A549 (cell line): ENCODE results near the gene DLX4. TPM values are rescaled to one million over a fixed set of nuclear protein-coding genes. Genes with fewer than 3 reads are reported as not detected.
A peak's percentile ranks its signal among the peaks of the same experiment; 100 is the strongest.

Source experiments
- ATAC-seq, 2 experiments: fragments of 200-7000 bp in 1 of 2; fragments of >200 bp in 1 of 2; cut with Nextera tagmentation in 1 of 2; cut with Tn5 transposase in 1 of 2; 3 replicates each; pipeline versions ENCODE4 v1.8.0 to v1.9.1; 2018 to 2020; ENCODE audit warnings: mild to moderate bottlenecking in 1 of 2, moderate library complexity in 1 of 2
- CTCF ChIA-PET: fragments of 300-600 bp; sonication (Branson Sonifier 250); formaldehyde crosslinking; extraction: SDS; loops from one replicate; lab custom pipeline; 2021; ENCODE audit warnings: antibody characterized with exemption, inconsistent platforms; lab: Yijun Ruan, JAX
- POLR2A ChIA-PET: fragments of 350-600 bp; formaldehyde crosslinking; extraction: SDS; loops from one replicate; lab custom pipeline; 2021; ENCODE audit warnings: antibody characterized with exemption, inconsistent platforms; lab: Yijun Ruan, JAX
- DNase-seq, 2 experiments: peaks; one replicate each; pipeline versions ENCODE4 v3.0.0 to v3.0.0-alpha.2; 2011 to 2016; ENCODE audit warnings: low read depth in 1 of 2, low spot score in 1 of 2
- FAIRE-seq: peaks from 2 replicates; lab custom pipeline; 2011; peaks lifted over from hg19 to GRCh38; lab: Jason Lieb, UNC
- H3K27ac ChIP-seq, 2 experiments: fragments of >200 bp; sonication (Bioruptor Twin); formaldehyde crosslinking; 3 replicates each; pipeline ENCODE4 v1.5.1; 2016 to 2017
- H3K4me1 ChIP-seq: fragments of >200 bp; sonication (Bioruptor Twin); formaldehyde crosslinking; 3 replicates; pipeline ENCODE4 v1.6.1; 2016
- H3K4me2 ChIP-seq: fragments of >200 bp; sonication (Bioruptor Twin); formaldehyde crosslinking; 3 replicates; pipeline ENCODE4 v1.6.1; 2016
- H3K4me3 ChIP-seq: fragments of >200 bp; sonication (Bioruptor Twin); formaldehyde crosslinking; 3 replicates; pipeline ENCODE4 v1.5.1; 2016
- H3K9me3 ChIP-seq: fragments of >200 bp; sonication (Bioruptor Twin); formaldehyde crosslinking; 3 replicates; pipeline ENCODE4 v1.6.1; 2016
- CBX2 ChIP-seq: fragments of 200-600 bp; sonication (generic); IDR thresholded peaks from 2 replicates; pipeline ENCODE4 v1.6.1; 2016; ENCODE audit warnings: low read depth, mild to moderate bottlenecking, borderline replicate concordance
- CBX8 ChIP-seq: fragments of 200-600 bp; sonication (generic); IDR thresholded peaks from 2 replicates; pipeline ENCODE4 v1.6.1; 2016
- EHF ChIP-seq: fragments of 250-450 bp; sonication (Bioruptor Pico); IDR thresholded peaks from 2 replicates; pipeline ENCODE4 v1.5.0; 2020; ENCODE audit warnings: mild to moderate bottlenecking
- EP300 ChIP-seq, 2 experiments: fragments of >200 bp; sonication (Bioruptor Twin); formaldehyde crosslinking; IDR thresholded peaks; 2 replicates in 1 of 2; 3 replicates in 1 of 2; pipeline ENCODE4 v1.6.1; 2016 to 2017
- ESRRA ChIP-seq: fragments of 150-350 bp; IDR thresholded peaks from 2 replicates; pipeline ENCODE4 v1.6.1; 2014; ENCODE audit warnings: mild to moderate bottlenecking, low read length, borderline replicate concordance
- FOSB ChIP-seq: fragments of 250-450 bp; sonication (Bioruptor Pico); IDR thresholded peaks from 2 replicates; pipeline ENCODE4 v1.5.0; 2020; ENCODE audit warnings: mild to moderate bottlenecking, moderate library complexity
- FOXS1 ChIP-seq: fragments of 250-450 bp; sonication (Bioruptor Pico); IDR thresholded peaks from 2 replicates; pipeline ENCODE4 v1.5.0; 2020; ENCODE audit warnings: mild to moderate bottlenecking, moderate library complexity
- GATA3 ChIP-seq: IDR thresholded peaks from 2 replicates; pipeline ENCODE4 v1.6.1; 2012; ENCODE audit warnings: borderline replicate concordance
- HEYL ChIP-seq: fragments of 250-450 bp; sonication (Bioruptor Pico); IDR thresholded peaks from 2 replicates; pipeline ENCODE4 v1.8.0; 2021; ENCODE audit warnings: mild to moderate bottlenecking, moderate library complexity
- HOXA7 ChIP-seq: fragments of 250-450 bp; sonication (Bioruptor Pico); IDR thresholded peaks from 2 replicates; pipeline ENCODE4 v1.5.0; 2020; ENCODE audit warnings: mild to moderate bottlenecking, moderate library complexity
- HOXB5 ChIP-seq: fragments of 250-450 bp; sonication (Bioruptor Pico); IDR thresholded peaks from 2 replicates; pipeline ENCODE4 v1.5.0; 2020; ENCODE audit warnings: mild to moderate bottlenecking, moderate library complexity
- JUNB ChIP-seq: fragments of >200 bp; sonication (Bioruptor Twin); formaldehyde crosslinking; IDR thresholded peaks from 2 replicates; pipeline ENCODE4 v1.6.1; 2016
- KDM1A ChIP-seq: fragments of 200-600 bp; sonication (generic); IDR thresholded peaks from 2 replicates; pipeline ENCODE4 v1.6.1; 2016; ENCODE audit warnings: low read depth, mild to moderate bottlenecking
- MAFK ChIP-seq: fragments of 450-650 bp; IDR thresholded peaks from 2 replicates; pipeline ENCODE4 v1.6.1; 2014; ENCODE audit not compliant: partially characterized antibody
- MAZ ChIP-seq: fragments of 150-350 bp; IDR thresholded peaks from 2 replicates; pipeline ENCODE4 v1.6.1; 2014; ENCODE audit warnings: antibody characterized with exemption, low read depth, low read length, borderline replicate concordance
- MYC ChIP-seq: IDR thresholded peaks from 2 replicates; pipeline ENCODE4 v1.6.1; 2012; ENCODE audit warnings: mild to moderate bottlenecking, inconsistent platforms, low read length, improper control_type of control experiment, borderline replicate concordance
- NFE2L2 ChIP-seq: fragments of 150-350 bp; conservative IDR thresholded peaks from 2 replicates; pipeline ENCODE4 v1.6.1; 2014; ENCODE audit warnings: low read length
- NPAS2 ChIP-seq: fragments of 250-450 bp; sonication (Bioruptor Pico); IDR thresholded peaks from 2 replicates; pipeline ENCODE4 v1.8.0; 2022; ENCODE audit warnings: mild to moderate bottlenecking, moderate library complexity, borderline replicate concordance
- NR3C1 ChIP-seq: fragments of >200 bp; sonication (Bioruptor Twin); formaldehyde crosslinking; IDR thresholded peaks from 3 replicates; pipeline ENCODE4 v1.6.1; 2017
- POLR2A ChIP-seq: IDR thresholded peaks from 2 replicates; pipeline ENCODE4 v1.6.1; 2012; ENCODE audit warnings: mild to moderate bottlenecking, low read length
- RAD21 ChIP-seq, 2 experiments: fragments of >200 bp in 1 of 2; sonication (Bioruptor Twin) in 1 of 2; formaldehyde crosslinking in 1 of 2; IDR thresholded peaks in 1 of 2; conservative IDR thresholded peaks in 1 of 2; 2 replicates in 1 of 2; 3 replicates in 1 of 2; pipeline ENCODE4 v1.6.1; 2012 to 2018; ENCODE audit warnings: inconsistent platforms in 1 of 2
- RCOR1 ChIP-seq: fragments of 150-350 bp; IDR thresholded peaks from 2 replicates; pipeline ENCODE4 v1.6.1; 2014; ENCODE audit warnings: antibody characterized with exemption, low read length, low read depth
- RFX5 ChIP-seq: fragments of 450-650 bp; IDR thresholded peaks from 2 replicates; pipeline ENCODE4 v1.7.1; 2014; ENCODE audit warnings: antibody characterized with exemption, mild to moderate bottlenecking, moderate library complexity
- RNF2 ChIP-seq: fragments of 200-600 bp; sonication (generic); IDR thresholded peaks from 2 replicates; pipeline ENCODE4 v1.6.1; 2016; ENCODE audit warnings: low read depth, mild to moderate bottlenecking, antibody characterized with exemption, moderate library complexity, borderline replicate concordance
- TFCP2L1 ChIP-seq: fragments of 250-450 bp; sonication (Bioruptor Pico); IDR thresholded peaks from 2 replicates; pipeline ENCODE4 v1.5.0; 2021; ENCODE audit warnings: mild to moderate bottlenecking
- TP53 ChIP-seq: fragments of 250-450 bp; sonication (Bioruptor Pico); IDR thresholded peaks from 2 replicates; pipeline ENCODE4 v1.5.0; 2021; ENCODE audit warnings: mild to moderate bottlenecking, moderate library complexity
- ZC3H11A ChIP-seq: fragments of 450-650 bp; IDR thresholded peaks from 2 replicates; pipeline ENCODE4 v1.6.1; 2014; ENCODE audit warnings: antibody characterized with exemption, mild to moderate bottlenecking
- ZFP36 ChIP-seq: fragments of 450-650 bp; IDR thresholded peaks from 2 replicates; pipeline ENCODE4 v1.6.1; 2014; ENCODE audit warnings: borderline replicate concordance; ENCODE audit not compliant: partially characterized antibody
- ZSCAN20 ChIP-seq: fragments of 250-450 bp; sonication (Bioruptor Pico); IDR thresholded peaks from 2 replicates; pipeline ENCODE4 v1.8.0; 2022; ENCODE audit warnings: mild to moderate bottlenecking, moderate library complexity
- WGBS: methylation state at CpG from one replicate; pipeline ENCODE4 v1.1.6; 2017; ENCODE audit errors: missing lambda C conversion rate; 5-methylcytosine and 5-hydroxymethylcytosine counted together
- polyA plus RNA-seq, 4 experiments: library from polyadenylated mRNA; depleted of rRNA in 3 of 4; stranded (reverse); fragments of >200 nt; fragmentation: RNase III in 1 of 4; extraction: RNeasy Plus Mini Kit Qiagen cat#74134 plus additional on column Dnase treatment in 1 of 4; gene quantifications; 2 replicates in 3 of 4; 3 replicates in 1 of 4; pipeline ENCODE4 v1.2.3, GENCODE V29; 2011 to 2017
- TF ChIP-seq, protein P1 (sequence below): IDR thresholded peaks from 2 replicates; pipeline ENCODE4 v1.6.1; 2012; ENCODE audit warnings: low read depth, borderline replicate concordance
- TF ChIP-seq, protein P2 (sequence below): fragments of >200 bp; sonication (Bioruptor Twin); formaldehyde crosslinking; IDR thresholded peaks from 2 replicates; pipeline ENCODE4 v1.6.1; 2016

Gene DLX4
- polyA plus RNA-seq, 2 of the 4 experiments (the other 2 are of a cell fraction): 2.9 to 4.1 TPM

DNA sequence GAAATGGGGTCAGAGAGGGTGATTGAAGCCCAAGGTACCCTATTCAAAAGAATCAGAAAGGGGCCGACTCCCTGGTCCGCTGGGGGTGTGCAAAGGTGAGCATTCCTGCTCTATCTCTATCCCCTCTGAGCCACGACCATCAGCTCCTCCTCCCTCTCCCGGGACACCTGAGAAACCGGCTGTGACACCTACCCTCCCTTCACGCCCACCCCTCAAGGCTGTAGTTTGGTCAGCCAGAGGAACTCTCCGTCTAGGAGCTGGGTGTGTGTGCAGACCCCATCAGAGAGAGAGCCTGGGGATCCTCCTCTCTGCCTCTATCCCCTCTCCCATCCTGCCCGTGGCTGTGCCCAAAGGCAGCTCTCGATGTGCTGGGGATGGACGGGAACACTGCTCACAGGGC lies 27.6 kb upstream of the DLX4 start:
- no peak for FAIRE-seq
- CTCF ChIA-PET: interaction anchor here (2.0 to 82.2 kb wide), 3 partner anchors 18 to 61 kb away, joined by 9 to 2613 read pairs (median 2613); partner anchors contain the start of genes DLX3 and DLX4
- Histone ChIP-seq H3K27ac (no peak overlapping the region), H3K4me2 (no peak overlapping the region), H3K4me1 (no peaks in the 10 kb centered on the region), H3K4me3 (no peak overlapping the region), H3K9me3 (no peaks in the 10 kb centered on the region)
- TF ChIP-seq RFX5: no peak
- no peak for TF ChIP-seq MAZ
- TF ChIP-seq HEYL (CRISPR knock-in tag): no peak
- TF ChIP-seq RNF2: no peak
- no peak for TF ChIP-seq EP300 (IDR thresholded peaks at IDR 0.05)
- no peak for TF ChIP-seq RAD21 (conservative IDR thresholded peaks at IDR 0.05 in 1 of 2, IDR thresholded peaks at IDR 0.05 in 1 of 2)
- no peak for TF ChIP-seq JUNB
- TF ChIP-seq CBX2: no peak
- no peak for DNase-seq
- no peak for ATAC-seq
- POLR2A ChIA-PET: no interaction called here
- 31% methylated on average over 9 of the region's 10 CpGs for WGBS

DNA sequence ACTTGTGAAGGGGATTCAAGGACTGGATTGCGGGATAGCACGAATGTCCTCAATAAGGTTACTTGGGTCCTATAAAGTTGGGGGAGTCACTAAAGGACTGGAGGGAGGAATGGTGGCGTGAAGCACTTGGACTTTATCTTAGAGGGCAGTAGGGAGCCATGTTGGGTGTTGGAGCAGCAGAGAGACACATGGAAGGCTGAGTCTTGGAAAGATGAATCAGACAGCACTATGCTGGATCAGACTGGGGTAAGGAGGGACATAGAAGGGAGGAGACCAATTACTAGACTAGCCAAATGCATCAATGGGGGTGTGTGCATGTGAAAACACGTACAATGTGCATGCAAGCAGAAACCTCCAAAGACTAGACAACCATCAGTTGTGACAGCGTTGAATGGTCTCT lies 26.0 kb upstream of the DLX4 start:
- H3K9me3 ChIP-seq: no peaks in the 10 kb centered on the region
- no peak overlapping the region for H3K4me2 ChIP-seq
- H3K27ac ChIP-seq: no peak overlapping the region
- FAIRE-seq: no peak
- no peak overlapping the region for H3K4me3 ChIP-seq
- ChIA-PET POLR2A (no interaction called here), CTCF (interaction anchor here (0.5 to 82.2 kb wide), 5 partner anchors 20 to 270 kb away, joined by 3 to 2613 read pairs (median 4); partner anchors contain the start of genes DLX3 and DLX4)
- no peaks in the 10 kb centered on the region for H3K4me1 ChIP-seq
- ATAC-seq: no peak
- WGBS: 50% methylated on average over 5 of the region's 5 CpGs
- TF ChIP-seq POLR2A: no peak
- TF ChIP-seq, protein P1, sequence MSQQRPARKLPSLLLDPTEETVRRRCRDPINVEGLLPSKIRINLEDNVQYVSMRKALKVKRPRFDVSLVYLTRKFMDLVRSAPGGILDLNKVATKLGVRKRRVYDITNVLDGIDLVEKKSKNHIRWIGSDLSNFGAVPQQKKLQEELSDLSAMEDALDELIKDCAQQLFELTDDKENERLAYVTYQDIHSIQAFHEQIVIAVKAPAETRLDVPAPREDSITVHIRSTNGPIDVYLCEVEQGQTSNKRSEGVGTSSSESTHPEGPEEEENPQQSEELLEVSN: no peak
- TF ChIP-seq TFCP2L1 (CRISPR knock-in tag): no peak
- no peak for TF ChIP-seq NFE2L2
- TF ChIP-seq ZFP36: peak; percentile 64
- TF ChIP-seq FOXS1 (CRISPR knock-in tag): no peak
- TF ChIP-seq KDM1A: peak; percentile 44; the same call in 1 of the 2 replicates
- DNase-seq: no peak

DNA sequence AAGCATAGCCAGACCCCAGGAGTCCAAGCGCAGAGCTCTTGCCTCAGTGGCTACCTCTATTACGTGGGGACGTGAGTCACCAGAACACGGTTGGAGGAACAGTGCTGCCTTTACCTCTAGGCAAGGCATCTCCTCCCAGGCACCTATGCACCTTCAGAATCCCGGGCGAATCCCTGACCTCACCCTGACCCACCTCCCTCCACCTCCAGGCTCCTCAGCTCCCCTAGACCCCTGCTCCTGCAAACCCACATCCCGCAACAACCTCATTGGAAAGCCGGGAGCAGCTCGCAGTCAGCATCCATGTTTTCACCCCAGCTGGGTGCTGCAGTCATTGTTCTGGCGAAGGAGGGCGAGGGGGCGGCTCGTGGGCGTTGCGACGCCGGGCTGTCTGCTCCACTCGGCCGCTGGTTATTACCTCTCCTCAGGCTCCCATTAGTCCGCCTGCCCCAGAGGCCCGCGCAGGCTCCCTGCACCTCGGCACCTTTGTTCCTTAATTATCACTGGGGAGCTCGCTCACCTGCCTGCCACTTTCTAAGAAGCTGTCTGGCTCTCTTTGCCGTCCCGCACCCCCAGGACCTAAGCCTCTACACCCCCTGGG lies 24.6 kb upstream of the DLX4 start:
- POLR2A ChIA-PET: no interaction called here
- no peak overlapping the region for H3K4me2 ChIP-seq
- DNase-seq (no peak), FAIRE-seq (no peak)
- H3K4me1 ChIP-seq: no peaks in the 10 kb centered on the region
- H3K9me3 ChIP-seq: no peaks in the 10 kb centered on the region
- WGBS: 68% methylated on average over 25 of the region's 26 CpGs
- no peak overlapping the region for H3K27ac ChIP-seq
- TF ChIP-seq, protein P2, sequence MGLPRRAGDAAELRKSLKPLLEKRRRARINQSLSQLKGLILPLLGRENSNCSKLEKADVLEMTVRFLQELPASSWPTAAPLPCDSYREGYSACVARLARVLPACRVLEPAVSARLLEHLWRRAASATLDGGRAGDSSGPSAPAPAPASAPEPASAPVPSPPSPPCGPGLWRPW: no peak
- TF ChIP-seq NPAS2 (no peak), HEYL (CRISPR knock-in tag) (no peak), FOSB (CRISPR knock-in tag) (no peak), MAZ (no peak), MAFK (no peak)
- TF ChIP-seq, all 56 proteins: peak for 0
- ATAC-seq: no peak
- H3K4me3 ChIP-seq: no peak overlapping the region
- CTCF ChIA-PET: interaction anchor here (1.1 to 82.2 kb wide), 4 partner anchors 21 to 236 kb away, joined by 3 to 2613 read pairs (median 1308); partner anchors contain the start of genes DLX3 and DLX4

DNA sequence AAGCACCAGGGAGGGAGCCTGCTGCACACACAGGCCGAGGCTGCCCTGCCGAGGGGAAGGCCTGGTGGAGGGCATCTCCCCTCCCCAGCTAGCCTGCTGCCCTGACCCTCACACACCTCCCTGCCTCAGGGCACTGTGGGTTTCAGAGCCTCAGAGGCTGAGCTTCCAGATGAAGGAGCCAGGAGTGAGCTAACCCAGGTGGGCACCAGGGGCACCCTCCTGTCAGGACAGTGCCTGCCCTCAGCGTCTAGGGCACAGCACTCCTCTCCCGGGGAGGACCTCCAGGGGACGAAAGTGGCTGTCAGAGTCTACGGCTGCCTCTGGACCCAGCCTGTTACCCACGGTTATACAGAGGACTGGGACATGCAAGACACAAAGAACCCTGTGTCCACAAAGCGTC lies 22.8 kb upstream of the DLX4 start:
- Histone ChIP-seq H3K4me2 (no peak overlapping the region), H3K4me3 (no peak overlapping the region), H3K27ac (no peak overlapping the region), H3K4me1 (no peaks in the 10 kb centered on the region), H3K9me3 (no peaks in the 10 kb centered on the region)
- ATAC-seq (peak; percentile 5 to 18; a peak in 3 of 6 replicates), FAIRE-seq (no peak), DNase-seq (no peak)
- WGBS: 65% methylated on average over 8 of the region's 8 CpGs
- ChIA-PET POLR2A (no interaction called here), CTCF (interaction anchor here (0.7 to 82.2 kb wide), 3 partner anchors 20 to 116 kb away, joined by 3 to 2613 read pairs (median 2613); partner anchors contain the start of genes DLX3 and DLX4)
- no peak for TF ChIP-seq RAD21 (conservative IDR thresholded peaks at IDR 0.05 in 1 of 2, IDR thresholded peaks at IDR 0.05 in 1 of 2)
- no peak for TF ChIP-seq NR3C1
- no peak for TF ChIP-seq MYC
- TF ChIP-seq HOXA7: no peak
- no peak for TF ChIP-seq FOXS1 (CRISPR knock-in tag)
- no peak for TF ChIP-seq CBX8
- TF ChIP-seq ESRRA: no peak
- TF ChIP-seq MAFK: no peak
- TF ChIP-seq ZC3H11A: no peak
- TF ChIP-seq RCOR1: no peak
- TF ChIP-seq EHF: no peak
- no peak for TF ChIP-seq HEYL (CRISPR knock-in tag)
- no peak for TF ChIP-seq TP53 (CRISPR knock-in tag)
- no peak for TF ChIP-seq ZSCAN20 (CRISPR knock-in tag)
- TF ChIP-seq HOXB5 (CRISPR knock-in tag): no peak
- TF ChIP-seq, protein P2: no peak
- no peak for TF ChIP-seq GATA3
- TF ChIP-seq FOSB (CRISPR knock-in tag): no peak
